ENCODE results near the gene BPIFB3.

BPIFB3 gene

DNA sequence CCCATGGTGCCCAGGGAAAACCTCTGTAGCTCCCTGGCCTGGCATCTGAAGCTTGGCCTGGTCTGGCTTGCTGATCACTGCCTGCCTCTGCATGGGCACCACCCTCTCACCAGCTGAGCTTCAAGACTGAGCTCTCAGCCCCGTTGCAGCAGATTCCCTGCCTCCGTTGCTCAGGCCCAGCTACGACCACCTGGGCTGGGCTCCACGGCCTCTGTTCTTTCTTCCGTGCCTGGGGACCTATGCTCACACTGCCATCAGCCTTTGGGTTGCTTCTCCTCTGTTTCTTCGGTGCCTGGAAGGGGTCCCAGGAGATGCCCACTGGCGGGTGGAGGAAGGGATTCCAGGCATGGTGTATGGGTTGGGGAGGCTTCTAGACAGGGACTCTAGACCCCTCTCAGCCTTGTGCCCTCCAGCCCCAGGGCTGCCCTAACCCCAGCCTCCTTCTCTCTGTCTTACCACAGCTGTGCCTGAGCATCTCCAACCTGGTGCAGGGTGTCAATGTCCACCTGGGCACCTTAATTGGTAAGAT is 37.1 kb upstream of the BPIFB3 start:
- no peak for DNase-seq (ENCODE audit: low read depth)

DNA sequence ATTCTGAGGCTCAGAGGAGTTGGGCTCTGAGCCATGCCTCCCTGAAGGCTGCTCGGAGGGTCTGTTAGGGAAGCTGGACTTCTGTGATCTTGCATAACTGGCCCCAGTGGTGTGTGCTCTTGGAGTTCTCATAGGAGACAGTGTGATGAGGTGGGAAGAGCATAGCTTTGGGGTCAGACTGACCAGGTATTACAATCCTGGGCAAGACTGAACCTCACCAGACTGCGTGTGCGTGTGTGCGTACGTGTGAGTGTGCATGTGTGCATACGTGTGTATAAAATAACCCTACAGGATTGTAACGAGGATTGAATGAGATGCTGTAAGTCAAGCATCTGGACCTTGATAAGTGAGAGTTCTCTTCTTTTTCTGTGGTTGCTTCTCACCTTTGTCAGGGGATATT is 36.2 kb upstream of the BPIFB3 start:
- no peak for DNase-seq (ENCODE audit: low read depth)

DNA sequence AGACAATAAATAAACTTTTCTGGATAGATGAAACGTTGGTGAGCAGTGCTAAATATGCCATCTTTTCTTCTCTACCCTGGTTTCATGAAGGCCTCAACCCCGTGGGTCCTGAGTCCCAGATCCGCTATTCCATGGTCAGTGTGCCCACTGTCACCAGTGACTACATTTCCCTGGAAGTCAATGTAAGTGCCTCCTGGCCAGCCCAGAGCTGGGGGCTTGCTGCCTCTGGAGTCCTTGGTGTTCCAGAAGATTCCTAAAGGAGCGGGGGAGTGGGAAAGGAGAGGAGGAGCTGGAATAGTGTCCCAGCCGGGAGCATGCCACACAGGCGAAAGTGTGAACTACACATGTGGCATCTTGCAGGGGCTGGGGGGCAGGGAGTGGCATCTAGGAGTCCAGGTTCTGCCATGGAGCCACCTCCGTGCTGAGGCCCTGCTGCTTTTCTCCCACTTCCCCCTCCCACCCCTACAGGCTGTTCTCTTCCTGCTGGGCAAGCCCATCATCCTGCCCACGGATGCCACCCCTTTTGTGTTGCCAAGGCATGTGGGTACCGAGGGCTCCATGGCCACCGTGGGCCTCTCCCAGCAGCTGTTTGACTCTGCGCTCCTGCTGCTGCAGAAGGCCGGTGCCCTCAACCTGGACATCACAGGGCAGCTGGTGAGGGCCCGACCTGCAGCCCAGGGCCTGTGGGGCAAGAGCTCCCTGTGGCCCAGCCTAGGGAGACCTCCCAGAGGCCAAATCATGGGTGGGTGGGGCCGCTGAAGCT is 35.4 kb upstream of the BPIFB3 start:
- no peak for DNase-seq (ENCODE audit: low read depth)

DNA sequence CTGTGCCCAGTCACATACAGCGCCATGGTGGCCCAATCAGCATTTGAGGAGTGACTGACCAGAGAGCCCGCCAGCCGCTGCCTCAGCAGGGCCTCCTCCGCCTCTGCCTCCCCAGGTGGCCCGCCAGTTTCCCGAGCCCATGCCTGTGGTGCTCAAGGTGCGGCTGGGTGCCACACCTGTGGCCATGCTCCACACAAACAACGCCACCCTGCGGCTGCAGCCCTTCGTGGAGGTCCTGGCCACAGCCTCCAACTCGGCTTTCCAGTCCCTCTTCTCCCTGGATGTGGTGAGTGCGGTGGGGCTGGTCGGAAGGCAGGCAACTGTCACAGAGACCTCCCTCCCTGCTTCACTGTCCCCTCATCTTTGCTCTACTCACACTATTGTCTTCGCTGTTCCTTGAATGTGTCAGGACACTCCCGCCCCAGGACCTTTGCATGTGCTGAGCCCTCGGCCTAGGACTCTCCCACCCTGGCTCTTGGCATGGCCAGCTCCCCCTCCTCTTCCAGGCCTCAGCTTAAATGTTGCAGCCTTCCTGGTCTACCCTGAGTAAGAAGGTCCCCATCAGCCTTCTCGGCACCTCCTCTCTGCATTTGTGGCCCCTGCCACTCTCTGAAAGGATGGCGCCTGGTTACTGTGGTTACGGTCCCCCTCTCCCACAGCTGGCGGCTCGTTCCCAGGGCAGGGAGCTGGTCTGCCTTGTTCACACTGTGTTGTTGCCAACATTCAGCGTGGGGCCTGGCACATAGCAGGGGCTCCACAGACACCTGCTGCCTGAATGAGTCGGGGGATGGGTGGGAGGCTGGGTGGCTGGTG is 34.0 kb upstream of the BPIFB3 start:
- no peak for DNase-seq (ENCODE audit: low read depth)

DNA sequence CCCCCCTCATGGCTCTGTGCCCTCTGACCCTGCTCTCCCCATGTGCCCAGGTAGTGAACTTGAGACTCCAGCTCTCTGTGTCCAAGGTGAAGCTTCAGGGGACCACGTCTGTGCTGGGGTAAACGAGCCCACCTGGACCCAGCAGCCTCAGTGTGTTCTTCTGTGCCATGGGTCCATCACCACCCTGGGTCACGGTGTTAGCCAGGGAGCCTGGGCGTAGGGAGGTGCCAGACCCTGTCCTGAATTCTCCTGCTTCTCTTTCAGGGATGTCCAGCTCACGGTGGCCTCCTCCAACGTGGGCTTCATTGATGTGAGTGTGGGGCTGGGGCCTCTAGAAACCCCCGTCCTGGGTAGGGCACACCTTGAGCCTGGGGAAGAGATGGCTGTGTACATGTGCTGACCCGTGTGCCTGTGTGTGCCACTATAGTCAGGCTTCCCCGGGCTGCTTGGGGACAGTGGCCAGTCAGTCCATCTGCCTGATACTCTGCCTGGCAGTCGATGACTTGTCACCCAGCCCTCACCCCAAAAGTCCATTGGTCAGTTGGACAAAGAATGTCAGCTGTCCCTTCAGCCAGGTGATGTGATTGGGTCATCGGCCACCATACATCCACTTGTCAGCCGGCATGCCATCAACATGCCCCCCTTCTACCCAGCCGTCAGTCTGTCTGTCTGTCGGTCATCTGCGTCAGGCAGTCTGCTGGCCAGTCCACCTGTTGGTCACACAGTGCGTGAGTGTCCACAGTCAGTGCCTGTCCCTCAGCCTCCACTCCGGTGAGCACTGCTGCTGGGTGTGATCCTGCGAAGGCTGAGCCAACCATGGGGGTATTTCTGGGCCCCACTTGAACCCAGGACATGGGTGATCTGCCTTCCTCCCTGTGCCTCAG is 33.2 kb upstream of the BPIFB3 start:
- DNase-seq (ENCODE audit: low read depth) = no peak

DNA sequence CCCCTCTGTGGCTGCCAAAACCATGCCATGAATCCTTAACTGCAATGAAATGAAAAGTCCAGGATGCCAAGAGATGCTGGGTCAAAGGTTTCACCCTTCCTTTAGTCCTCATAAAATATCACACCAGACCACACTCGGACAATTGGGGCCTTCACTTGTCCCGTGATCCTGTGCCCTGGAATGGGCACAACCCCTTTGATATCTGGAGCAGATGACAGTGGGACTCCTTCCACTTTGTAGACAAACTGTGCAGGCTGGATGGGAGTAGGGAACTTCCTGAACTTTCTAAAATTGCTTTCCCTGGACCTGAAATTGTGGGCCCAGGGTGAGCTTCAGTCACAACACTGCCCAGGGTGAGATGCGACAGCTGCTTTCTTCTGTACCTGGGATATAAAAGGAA is 31.8 kb upstream of the BPIFB3 start:
- DNase-seq (ENCODE audit: low read depth) = no peak

DNA sequence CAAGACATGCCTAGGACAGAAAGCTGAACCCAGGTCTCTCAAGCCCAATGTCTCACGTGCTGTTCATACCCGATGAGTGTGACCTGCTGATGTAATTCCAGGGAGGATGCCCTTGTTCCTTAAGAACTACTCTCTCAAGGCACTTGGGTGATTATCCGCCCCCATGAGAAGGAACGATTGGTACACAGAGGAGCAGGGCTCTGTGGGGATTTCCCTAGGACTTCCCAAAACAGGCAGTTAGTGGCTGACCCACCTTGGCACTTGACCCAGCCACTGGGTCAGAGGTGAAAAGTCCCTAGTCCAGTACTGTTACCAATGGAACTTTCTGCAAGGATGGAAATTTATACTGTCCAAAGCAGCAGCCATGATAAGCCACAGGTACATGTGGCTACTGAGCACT is 31.4 kb upstream of the BPIFB3 start:
- no peak for DNase-seq (ENCODE audit: low read depth)

DNA sequence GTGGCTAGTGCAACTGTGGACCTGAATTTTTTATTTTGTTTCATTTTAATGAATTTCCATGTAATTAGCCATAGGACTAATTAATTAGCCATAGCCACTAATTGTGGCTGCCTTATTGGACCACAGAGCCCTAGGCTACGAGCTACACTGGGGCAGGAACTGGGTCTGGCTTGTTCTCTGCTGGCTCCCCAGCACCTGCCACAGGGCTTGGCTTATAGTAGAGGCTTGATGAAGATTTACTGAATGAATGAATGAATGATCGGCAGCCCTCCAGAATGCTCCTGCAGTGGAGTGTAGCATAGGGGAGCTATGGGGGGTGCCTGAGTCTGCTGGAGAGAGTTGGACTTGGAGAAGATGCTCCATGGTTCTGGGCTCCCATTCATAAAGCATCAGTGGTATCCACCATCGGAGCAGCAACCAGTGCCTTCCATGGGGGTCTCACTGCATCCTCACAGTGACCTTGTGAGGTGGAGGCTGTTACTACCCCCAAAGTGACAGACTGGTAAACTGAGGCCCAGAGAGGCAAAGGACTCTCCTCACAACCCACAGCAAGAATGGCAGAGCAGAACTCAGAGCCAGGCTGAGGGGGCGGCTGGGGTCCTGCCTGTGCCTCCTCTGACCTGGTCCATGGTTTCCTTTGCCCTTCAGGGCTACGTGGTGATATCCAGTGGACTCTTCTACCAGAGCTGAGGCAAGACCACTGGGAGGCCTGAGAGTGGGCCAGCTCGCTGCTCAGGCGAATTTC is 30.8 kb upstream of the BPIFB3 start:
- DNase-seq (ENCODE audit: low read depth) = no peak

DNA sequence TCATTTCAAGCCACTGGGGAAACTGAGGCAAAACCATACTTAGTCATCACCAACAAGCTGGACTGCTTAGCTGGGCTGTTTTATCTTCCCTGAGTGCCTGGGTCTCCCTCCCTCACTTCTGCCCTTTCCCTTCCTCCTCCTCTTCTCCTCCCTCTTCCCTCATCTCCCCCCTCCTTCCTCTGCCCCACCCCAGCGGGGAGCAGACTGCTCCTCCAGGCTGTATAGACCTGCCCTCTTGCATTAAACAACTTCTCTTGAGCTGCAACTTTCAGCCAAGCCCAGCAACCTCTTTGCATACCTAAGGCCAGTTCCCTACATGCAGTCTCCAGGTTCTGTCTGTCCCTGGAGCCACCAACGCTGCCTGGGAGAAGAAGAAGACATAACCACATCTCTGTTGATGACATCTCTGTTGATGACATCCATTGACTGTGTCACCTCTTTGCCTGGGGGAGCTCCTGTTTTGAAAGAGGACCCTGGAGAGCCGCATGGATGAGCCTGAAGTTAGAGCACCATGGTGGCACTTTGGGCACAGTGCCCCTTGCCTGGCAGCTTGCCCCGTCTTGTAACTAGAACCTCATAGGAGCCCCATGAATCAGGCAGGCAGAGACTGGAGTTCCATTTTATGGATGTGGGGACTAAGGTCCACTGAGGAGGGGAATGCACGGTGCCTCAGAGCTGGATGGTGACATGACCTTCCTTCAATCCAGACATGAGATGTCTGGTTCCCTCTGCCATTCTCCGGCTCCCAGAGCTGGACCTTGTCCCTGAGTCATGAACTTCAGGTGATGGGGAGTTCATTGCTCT is 30.1 kb upstream of the BPIFB3 start:
- no peak for DNase-seq (ENCODE audit: low read depth)

DNA sequence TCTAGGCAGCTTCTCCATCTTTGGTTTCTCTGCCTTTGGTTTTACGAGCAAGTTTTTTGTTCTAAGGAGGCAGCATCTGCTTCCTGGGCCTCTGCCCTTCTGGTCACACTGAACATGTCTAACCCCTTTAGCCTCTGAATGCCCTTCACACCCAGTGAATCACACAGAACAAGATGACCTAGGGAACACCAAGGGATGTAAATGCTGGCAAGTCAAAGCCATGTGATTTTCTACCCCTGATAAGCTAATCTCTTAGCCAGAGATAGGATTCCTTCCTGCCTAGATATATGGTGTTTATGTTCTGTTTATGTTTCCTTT is 29.5 kb upstream of the BPIFB3 start:
- no peak for DNase-seq (ENCODE audit: low read depth)

DNA sequence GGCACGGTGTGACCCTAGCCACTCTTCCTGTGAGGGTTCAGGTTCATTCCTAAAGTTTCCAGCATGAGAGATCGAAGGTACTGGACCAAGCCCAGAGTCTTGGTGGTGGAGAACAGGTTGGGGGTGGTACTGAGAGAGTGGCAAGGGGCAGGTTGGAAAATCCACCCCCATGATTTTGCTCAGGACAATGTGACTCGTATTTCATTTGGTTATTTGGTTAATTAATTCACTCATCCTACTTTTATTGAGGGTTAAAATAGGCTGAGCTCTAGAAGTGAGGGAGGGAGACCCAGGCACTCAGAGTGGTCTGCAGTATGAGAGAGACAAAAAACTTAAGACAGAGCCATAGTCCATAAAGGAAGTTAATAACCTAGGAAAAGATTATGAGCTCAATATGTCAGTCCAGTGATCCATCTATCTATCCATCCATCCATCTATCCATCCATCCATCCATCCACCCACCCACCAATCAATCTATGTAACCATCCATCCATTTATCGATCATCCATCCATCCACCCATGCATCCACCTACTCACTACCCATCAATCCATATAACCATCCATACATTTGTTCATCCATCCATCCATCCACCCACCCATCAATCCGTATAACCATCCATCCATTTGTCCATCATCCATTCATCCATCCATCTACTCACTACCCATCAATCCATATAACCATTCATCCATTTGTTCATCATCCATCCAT is 28.9 kb upstream of the BPIFB3 start:
- DNase-seq (ENCODE audit: low read depth) = no peak

DNA sequence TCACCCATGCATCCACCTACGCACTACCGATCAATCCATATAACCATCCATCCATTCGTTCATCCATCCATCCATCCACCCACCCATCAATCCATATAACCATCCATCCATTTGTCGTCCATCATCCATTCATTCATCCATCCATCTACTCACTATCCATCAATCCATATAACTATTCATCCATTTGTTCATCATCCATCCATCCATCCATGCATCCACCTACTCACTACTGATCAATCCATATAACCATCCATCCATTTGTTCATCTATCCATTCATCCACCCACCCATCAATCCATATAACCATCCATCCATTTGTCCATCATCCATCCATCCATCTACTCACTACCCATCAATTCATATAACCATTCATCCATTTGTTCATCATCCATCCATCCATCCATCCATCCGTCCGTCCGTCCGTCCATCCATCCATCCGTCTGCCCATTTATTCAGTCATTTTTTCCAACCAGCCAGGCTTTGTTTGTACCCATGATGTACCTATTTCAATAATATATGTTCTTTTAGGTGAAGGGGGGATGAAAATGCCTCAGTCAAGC is 28.3 kb upstream of the BPIFB3 start:
- no peak for DNase-seq (ENCODE audit: low read depth)

DNA sequence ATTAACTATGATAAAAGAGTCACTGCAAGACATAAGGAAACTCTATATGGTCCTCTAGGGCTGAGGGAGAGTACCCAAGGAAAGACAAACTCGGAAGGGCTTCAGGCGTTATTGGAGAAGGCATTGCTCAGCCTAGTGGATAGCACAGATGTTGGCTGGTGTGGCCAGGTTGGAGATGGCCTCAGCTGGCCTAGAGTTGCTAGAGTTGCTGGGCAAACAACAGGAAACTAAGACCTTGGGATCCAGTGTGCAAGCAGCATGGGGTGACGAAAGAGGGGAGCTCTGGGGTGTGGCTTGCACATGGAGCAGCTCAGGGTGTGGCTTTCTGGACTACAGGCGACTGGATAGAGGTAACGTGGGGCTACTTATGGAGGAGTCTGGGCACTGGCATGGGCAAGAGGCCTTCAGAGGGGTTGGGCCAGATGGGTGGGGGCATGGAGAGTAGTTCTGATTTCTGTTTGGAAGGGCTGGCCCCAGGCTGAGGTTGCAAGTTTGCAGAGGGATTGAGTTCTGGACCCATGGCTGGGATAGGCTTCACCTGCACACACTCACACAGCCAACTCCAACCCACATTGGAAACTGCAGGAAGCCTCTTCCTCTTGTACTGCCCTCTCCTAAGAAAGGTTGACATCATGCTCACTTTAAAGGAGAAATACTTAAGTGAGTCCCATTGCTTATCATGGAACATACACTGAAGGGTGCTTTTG is 27.5 kb upstream of the BPIFB3 start:
- no peak for DNase-seq (ENCODE audit: low read depth)

DNA sequence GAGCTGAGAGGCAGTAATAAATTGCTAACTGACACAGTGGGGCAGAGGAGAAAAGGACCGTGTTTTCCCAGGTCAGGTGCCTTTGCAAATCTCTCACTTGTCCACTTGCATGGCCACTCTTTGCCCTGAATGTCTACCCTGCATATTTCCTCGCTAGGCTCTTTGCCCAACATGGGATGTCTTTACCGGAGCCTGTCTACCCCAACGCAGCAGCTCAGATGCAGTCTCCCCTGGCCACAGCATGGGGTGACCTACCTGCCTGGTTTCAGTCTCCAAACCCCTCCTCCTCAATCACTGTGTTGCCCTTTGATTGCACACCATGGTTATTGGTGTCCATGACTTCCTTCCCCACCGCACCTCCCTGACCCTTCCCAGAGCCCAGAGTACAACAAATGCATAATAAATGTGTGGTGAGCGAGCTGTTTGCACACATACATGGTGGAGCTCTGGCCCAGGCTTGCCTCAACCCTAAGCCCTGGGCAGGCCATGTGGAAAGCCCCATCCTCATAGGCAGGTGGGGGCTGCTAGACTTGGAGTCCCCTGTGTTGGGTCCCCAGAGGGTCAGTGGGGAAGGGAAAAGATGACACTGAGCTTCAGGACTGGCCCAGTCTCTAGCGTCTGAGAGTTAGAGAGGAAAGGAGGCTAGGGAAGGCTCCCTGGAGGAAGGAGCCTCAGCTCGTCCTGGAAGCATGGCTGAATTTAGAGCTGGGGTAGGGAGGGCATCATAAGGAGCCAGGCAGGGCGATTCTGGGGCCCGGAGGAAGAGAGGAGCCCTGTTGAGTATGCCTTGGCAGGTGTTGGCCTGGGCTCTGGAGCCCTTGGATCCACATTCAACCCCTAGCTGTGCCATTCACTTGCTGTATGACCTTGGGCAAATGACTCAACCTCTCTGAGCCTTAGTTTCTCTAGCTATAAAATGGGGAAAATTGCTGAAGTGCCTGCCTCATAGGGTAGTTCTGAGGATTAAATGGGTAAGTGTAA is 26.6 kb upstream of the BPIFB3 start:
- no peak for DNase-seq (ENCODE audit: low read depth)

DNA sequence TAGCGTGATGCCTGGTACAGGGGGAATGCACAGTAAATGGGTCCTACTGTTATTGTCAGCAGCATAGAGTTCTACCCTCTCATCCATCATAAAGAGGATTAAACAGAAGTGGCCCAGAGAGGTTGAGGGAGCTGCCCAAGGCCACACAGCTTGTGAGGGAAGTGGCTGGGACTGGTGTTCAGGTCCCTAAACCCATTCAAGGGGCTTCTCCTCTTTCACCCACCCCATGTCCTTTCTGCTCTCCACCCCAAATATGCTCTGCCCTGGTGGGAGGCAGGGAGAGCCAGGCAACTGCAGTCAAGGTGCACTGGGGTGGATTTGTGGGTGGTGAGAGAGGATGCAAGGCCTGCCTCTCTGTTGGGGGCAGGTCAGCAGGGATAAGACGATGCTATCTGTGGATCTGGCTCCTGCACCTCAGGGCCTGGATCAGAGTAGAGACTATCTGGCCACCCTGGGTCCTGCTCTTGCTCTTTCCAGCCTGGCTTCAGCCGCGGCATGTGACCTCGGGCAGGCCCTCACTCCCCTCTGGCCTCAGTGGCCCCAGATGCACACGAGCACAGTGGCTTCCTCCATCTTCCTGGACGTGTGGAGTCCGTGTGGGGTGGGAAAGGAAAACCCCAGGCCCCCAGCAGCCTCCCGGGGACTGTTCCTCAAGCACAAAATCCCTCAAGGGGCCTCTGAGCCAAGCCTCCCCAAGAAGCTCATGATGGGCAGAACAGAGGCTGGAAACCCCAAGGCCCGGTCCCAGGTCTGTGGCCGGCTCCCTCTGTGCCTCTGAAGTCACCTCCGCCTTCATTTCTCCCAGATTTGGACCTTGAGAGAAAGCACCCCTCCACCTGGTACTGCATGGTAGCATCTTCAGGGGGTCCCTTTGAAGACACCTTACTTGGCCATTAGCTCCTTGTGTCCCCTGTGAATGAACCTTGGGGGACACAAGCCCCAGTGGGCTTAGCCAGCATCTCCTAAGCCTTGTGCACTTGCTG is 25.6 kb upstream of the BPIFB3 start:
- DNase-seq (ENCODE audit: low read depth) = no peak

DNA sequence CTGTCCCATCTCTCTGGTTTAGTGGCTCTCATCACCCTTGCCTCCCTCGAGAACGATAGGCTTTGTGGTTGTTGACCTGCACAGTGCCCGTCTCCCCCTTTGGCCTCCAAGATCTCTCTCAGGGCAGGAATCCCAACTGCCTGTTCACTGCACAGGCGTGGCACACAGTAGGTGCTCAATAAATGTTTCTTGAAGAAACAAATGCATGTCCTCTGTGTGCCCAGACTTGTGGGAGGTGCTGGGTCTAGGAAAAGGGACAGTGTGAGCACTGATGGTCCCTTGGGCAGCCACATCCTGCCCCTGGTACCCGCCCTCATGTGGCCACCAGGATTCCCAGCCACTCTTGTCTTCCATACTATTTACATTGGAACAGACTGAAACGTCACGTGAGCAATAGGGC is 24.8 kb upstream of the BPIFB3 start:
- DNase-seq (ENCODE audit: low read depth) = no peak

DNA sequence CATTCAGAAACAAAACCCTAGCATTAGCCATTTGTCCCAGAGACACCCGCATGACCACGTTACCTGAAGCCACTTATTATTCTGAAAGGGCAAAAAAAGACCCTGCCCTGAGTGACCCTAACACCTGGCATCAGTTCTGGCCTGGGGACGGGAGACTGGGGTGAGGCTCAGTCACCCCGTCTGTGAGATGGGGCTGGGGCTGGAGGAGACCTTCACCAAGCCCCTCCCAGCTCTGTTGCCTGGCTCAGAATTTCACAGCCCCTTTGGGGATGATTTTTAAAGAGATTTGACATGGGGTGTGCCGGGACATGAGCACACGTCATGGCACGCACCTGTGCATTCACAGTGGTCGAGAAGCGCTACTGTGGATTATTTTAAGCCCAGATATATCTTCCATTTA is 23.6 kb upstream of the BPIFB3 start:
- DNase-seq (ENCODE audit: low read depth) = no peak

Measured in non-pigmented ciliary epithelial cell (primary cell).